DMS 273 (cell line): Measurements from ENCODE around the gene ERGIC1.

Experiments used
- DNase-seq: peaks from one replicate; lab custom pipeline; 2025; ENCODE audit not compliant: unreplicated experiment; lab: John Stamatoyannopoulos, UW

Gene ERGIC1

GRCh38 chr5:172918421-172919371 is 84.6 kb downstream of the ERGIC1 start:
- DNase-seq = no peak

DNA sequence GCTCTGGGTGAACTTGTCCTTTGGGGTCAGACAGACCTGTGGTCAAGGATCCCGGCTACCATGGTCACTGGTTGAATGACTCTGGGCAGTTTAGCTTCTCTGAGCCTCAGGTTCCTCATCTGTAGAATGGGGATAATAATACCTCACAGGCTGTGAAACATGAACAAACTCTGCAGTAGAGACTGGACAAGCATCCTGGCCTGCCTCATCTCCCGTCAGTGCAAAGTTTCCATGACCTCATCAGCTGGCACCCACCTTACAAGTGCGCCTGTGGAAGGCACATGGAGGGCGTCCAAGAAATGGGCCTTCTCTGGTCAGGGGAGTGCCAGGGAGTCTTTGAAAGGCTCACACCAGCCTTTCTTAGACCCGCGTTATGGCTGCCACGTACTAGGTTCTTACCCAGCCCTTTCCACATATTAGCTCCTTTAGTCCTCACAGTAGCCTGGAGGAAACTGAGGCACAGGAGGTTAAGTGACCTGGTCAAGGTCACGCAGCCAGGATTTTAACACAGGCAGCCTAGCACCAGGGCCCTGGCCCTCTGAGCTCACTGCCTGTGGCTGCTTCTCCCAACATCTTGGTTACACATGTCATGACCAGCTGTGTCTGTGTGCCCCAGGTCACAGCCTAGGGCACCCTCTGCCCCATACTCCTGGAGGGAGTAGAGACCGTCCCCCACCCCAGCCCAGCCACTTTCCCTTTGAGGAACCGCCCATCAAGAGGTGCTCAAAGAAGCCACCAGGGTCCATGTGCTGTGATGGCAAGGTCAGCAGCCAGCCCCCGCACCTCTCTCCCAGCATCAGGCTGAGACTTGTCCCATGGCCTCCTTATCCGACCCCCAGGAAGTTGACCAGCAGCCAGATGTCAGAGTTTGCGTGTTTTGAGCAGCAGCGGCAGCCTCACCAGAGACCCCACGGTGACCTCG is 85.7 kb downstream of the ERGIC1 start:
- peak; percentile 38 for DNase-seq

DNA sequence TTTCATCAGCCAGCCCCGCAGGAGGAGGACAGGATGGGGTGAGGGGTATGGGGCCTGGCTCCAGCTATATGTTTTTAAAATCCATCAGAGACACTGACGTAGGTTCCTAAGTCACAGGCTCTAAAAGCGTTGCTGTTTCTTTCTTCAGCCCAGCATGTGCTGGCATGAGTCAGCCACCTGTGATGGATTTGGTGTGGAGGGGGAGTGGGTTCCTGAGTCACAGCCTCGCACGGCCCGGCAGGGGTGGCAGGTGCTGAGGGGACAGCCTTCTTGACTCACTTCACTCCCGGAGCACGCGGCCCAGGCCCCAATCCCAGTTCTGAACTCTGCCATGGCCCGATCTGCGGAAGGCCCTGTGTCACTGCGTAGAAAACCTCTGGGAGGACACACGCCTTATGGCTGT is 86.4 kb downstream of the ERGIC1 start:
- DNase-seq = peak; percentile 47

DNA sequence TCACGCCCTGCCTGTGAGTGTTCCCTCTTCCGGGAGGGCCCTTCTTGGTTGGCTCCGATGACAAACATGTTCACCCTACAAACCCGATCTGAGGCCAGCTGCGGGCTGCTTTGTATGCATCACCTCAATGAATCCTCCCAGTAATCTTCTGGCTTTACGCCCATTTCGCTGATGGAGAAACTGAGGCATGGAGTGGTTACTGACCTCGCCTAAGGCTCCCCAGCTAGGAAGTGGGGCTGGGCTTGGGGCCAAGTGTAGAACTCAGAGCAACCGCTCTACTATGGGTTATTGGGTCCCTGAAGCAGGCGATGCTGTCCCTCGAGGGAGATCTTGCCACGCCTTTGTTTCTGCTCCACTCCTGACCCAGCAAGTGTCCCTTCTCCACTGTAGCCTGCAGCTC is 86.9 kb downstream of the ERGIC1 start:
- no peak for DNase-seq

GRCh38 chr5:172921906-172922305 is 87.9 kb downstream of the ERGIC1 start:
- DNase-seq = no peak

- peak; percentile 19 for DNase-seq
Measured at GRCh38 chr5:172923539-172923938, 89.5 kb downstream of the ERGIC1 start.

DNA sequence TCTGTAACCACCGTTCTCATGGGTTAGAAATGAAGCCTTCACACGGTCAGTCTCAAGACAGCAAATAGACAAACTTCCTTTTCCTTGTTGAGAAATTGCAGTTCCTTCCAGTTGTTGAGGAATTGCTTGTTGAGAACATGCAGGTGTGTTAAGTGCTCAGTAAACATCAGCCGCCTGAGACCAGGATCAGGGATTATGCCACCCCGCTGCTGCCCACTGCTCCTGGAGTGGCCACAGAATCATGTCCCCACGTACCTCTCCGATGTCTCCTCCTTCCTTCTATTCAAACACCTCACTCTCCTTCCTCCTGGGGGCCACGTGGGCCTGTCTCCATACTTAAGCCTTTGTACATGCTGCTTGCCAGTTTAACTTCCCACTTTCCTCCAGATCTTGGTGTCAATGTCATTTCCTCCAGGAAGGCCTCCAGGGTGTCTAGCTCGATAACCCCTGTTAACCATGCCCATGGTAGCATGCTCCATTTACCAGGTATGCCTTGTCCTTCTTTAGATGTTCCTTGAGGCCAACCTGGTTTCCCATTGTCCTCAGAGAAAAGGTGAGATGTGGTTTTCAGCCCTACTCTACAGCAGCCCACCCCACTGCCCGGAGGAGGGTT is 91.4 kb downstream of the ERGIC1 start:
- DNase-seq = no peak

DNA sequence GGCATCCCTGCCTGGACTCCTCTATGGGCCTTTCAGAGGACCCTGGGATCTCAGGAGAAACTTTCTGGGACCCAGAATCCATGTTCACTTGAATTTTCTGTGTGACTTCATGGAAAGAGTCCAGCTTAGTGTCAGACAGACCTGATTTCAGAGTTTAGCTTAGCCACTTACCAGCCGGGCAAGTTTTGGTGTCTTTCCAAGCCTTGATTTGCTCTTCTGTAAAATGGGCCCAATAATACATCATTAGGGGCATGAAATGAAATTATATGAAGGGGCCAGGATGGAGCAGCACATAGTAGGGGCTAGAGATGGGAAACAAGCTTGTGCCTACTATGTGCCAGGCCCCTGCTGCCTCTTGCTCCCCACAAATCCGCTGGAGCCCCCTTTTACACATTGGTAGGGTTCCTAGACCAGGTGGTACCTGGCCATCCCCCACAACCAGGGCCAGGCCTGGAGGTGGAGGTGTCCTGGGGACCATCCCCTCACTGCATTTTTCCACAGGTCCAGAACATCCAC is 92.0 kb downstream of the ERGIC1 start:
- DNase-seq = no peak

- no peak for DNase-seq
Measured at GRCh38 chr5:172926796-172927195, 92.7 kb downstream of the ERGIC1 start.

DNA sequence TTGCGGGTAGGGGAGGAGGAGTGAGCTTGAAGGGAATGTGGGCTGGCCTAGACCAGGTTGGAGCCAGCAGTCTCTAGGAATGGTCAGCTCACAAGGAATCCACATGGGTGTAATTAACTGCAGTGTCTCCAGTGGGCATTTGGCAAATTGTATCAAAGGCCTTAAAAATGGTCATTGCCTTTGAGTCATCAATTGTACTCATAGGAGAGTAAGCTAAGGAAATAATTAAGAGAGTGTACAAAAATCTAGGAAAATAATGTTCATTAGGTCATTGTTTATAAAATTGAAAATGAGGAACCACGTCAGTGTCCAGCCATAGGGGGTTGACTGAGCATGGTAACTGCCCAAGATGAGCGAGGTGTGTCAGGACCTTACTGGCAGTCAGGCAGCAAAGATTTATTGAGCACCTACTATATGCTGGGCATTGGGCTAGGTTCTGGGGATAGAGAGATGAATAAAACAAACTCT is 95.4 kb downstream of the ERGIC1 start:
- DNase-seq = no peak

DNA sequence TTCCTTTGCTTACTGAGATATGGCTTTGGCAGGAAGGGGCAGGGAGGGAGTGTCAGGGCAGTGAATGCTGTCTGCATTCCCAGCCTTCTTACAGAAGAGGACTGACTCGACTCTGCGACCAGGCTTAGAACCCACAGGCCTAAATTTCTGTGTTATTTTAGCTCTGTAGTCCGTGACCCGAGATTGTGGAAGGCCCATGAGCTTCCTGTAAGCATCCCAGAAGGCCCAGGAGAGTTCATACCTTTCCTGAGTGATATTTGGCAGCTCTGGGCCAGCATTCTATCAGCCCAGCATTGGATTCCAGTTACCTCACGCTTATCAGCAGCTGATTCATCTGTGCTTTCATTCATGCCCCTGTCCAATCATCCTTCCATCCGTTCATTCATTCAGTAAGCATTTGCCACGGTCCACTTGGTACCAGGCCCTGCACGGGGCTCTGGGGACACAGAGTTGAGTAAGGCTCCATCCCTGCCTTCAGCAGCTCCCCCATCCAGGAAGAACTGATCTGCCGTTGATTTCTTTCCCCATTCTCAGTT is 97.0 kb downstream of the ERGIC1 start:
- no peak for DNase-seq

DNA sequence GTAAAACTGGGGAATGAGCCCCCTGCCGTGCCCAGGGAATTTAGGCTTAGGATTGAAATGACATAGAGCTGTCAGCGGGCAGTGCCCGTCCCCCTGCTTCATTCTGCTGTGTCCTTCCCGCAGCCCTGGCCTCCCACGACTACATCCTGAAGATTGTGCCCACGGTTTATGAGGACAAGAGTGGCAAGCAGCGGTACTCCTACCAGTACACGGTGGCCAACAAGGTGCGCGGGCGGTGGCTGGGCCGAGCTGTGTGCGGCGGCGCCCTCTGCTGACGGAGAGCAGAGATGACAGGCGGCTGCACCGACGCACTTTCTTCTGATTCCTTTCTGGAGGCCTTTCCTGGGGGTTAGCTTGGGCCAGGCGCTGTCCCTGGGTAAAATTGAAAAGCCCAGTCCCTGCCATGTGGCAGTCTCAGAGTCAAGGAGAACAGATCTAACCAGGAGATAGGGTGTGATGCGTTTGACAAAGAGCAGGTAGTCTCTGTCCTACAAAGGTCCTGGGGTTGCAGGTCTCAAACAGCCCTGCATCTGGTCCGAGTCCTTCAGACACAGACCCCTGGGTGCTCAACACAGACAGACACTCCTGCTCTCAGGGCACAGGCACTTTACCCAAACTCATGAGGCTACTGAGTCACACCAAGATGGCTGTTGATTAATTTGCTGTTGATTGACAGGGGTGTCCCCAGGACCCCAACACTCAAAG is 98.4 kb downstream of the ERGIC1 start:
- peak; percentile 77 for DNase-seq

- DNase-seq = no peak
Measured at GRCh38 chr5:172933238-172933637, 99.2 kb downstream of the ERGIC1 start.

GRCh38 chr5:172935096-172935495 is 101.0 kb downstream of the ERGIC1 start:
- DNase-seq = no peak

DNA sequence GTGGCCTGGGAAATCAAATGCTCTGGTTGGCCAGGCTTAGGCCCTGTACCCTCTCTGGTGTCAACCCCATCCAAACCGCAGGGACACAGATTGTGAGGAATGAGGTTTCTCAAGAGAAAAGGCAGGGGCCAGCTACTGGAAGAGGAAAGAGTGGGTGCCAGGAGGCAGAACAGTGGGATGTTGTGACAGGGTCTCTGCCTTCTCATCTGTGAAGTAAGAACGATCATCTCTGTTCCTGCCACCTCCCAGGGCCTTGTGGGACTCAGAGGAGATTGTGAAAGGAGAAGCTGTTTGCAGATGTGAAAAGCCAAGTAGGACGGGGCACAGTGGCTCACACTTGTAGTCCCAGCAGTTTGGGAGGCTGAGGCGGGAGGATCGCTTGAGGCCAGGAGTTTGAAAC is 102.3 kb downstream of the ERGIC1 start:
- no peak for DNase-seq

DNA sequence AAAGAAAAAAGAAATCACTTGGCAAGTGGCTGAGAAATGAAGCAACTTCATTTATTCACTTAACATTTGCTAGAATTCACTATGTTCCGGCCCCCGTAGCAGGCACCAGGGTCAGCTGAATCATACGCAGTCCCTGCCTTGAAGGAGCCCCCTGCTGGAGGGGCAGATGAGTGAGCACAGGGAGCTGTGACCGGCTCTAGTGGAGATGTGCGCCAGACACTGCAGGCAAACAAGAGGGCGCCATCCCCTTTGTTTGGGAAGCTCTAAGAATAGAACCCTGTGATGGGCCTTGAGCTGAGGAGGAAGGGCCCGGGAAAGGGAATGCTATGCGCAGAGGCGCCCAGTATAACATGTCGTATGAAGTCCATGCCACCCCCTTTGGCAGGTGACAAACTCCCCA is 105.0 kb downstream of the ERGIC1 start:
- peak; percentile 72 for DNase-seq

DNA sequence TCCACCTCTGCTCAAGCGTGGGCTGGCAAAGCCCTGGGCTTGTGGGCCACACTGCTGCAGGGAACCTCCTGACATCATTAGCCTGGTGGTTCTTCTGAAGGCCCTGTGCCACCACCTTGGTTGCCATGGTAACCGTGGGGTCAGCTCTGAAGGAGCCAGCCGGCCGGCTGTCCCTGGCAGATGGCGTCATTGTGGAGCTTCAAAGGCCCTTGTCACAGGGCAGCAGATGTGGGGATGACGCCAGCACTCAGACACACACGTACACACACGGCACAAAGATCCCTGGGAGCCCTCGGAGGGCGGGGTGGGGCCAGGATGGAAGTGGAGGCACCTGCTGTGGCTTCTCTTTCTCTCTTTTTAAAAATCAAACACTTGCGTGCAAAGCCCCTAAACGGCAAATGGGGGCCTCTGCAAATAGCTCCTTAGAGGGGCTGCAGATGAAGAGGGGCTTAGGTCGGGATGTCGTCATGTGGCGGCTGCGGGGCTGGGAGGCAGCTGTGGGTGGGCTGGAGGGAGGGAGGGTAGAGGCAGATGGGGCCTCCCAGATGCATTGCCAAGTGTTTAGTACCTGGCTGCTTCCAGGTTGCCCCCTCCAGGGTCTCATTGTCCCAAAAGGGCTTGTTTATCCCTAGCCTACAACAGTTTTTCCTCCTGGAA is 105.7 kb downstream of the ERGIC1 start:
- DNase-seq = peak; percentile 98

DNA sequence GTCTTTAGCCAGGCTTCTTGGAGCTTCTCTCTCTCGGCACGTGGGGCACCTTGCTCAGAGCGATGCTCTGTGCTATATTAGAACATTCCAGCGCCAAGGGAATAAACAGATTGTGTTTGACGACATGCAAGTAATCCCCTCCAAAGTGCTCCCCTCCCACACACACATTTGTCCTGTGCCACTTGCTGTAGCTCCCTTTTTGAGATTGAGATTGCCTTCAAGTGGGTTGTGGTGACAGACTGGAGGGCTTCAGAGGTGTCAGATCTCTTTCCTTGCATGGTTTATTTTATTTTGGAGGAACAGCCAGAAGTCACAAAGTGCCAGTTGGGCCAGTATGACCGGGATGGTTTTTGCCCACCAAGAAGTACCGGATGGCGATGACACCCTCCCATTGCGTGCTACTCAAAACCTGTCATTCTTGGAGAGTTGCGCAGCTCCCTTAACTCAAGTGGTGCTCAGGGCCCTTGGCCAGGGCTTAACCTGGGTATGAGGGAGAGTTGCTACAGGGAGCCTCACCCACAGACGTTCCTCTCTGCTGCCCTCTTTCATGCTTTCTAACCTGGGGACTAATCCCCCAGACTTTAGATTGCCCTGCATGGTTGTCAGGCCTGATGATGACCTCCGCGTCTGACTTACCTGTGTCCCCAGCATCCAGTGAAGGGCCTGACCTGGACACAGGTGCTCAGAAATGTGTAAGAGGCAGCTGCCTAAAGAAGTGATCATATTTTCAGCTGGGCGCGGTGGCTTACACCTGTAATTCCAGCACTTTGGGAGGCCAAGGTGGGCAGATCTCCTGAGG is 106.4 kb downstream of the ERGIC1 start:
- DNase-seq = peak; percentile 46

- DNase-seq = peak; percentile 55
Measured at GRCh38 chr5:172941067-172941516, 107.0 kb downstream of the ERGIC1 start.
